Fibroblast of mammary gland (primary cell): Measurements from ENCODE around the gene BMX.
A peak's percentile ranks its signal among the peaks of the same experiment; 100 is the strongest.

Experiments used
- DNase-seq: peaks from one replicate; pipeline ENCODE4 v3.0.0-alpha.2; 2010; ENCODE audit warnings: low read depth
- H3K4me3 ChIP-seq: 2 replicates; pipeline ENCODE4 v1.5.1; 2011; ENCODE audit warnings: low read depth, mild to moderate bottlenecking, low read length, moderate library complexity; ENCODE audit not compliant: control insufficient read depth
- CTCF ChIP-seq: conservative IDR thresholded peaks from 2 replicates; pipeline ENCODE4 v1.5.1; 2011; ENCODE audit warnings: low read depth, low read length, inconsistent platforms; ENCODE audit not compliant: control insufficient read depth, insufficient read depth

BMX gene

GRCh38 chrX:15559227-15559626 lies 58.6 kb downstream of the BMX start:
- no peak for DNase-seq
- no peak overlapping the region for H3K4me3 ChIP-seq
- TF ChIP-seq CTCF = no peak

- DNase-seq = no peak
- no peak overlapping the region for H3K4me3 ChIP-seq
- TF ChIP-seq CTCF = no peak
Observed at GRCh38 chrX:15560924-15561323, 60.3 kb downstream of the BMX start.

DNA sequence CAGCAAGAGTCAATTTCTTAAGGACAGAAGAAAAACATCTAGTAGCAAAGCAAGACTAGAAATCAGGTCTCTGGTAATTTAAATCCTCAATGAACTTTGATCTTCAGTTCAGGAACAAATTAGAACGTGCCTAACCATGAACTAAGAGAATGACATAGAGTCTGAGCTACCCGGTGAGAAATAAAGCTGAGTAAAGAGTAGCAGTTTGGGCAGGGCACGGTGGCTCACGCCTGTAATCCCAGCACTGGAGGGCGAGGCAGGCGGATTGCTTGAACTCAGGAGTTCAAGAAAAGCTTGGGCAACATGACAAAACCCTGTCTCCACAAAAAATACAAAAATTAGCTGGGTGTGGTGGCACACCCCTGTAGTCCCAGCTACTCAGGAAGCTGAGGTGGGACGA lies 62.4 kb downstream of the BMX start:
- H3K4me3 ChIP-seq = no peak overlapping the region
- TF ChIP-seq CTCF = no peak
- DNase-seq = no peak

DNA sequence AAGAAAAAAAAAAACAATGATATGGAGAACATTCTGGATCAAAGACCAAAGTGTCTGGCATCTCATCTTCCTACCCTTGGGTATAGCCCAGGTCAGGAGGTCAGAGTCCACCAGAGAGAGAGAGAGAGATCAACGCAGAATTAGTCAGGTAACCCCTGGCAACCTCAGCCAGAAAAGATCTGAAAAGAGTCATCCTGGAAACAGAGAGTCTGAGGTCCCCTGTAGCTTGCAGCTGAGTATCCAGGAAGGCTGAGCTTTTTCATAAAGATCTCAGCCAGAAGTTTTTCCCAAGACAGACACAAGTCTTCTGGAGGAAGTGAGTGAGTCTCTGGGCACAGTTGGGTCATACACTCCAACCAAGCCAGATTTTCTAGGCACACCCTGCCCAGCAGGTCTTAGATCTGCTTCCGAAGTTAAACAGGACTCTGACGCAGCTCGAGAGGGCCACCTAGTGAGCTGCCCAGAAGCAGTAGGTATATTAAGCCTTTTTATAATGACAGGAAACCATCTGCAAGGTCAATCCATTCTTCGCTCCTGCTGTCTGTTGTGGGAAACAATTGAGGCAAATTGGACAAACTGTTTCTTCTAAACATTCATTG lies 64.5 kb downstream of the BMX start:
- peak; percentile 58 for TF ChIP-seq CTCF
- H3K4me3 ChIP-seq = no peak overlapping the region
- peak; percentile 71 for DNase-seq

GRCh38 chrX:15566244-15566643 lies 65.6 kb downstream of the BMX start:
- no peak overlapping the region for H3K4me3 ChIP-seq
- peak; percentile 12 for TF ChIP-seq CTCF

GRCh38 chrX:15567267-15567666 lies 66.7 kb downstream of the BMX start:
- no peak for DNase-seq
- no peak overlapping the region for H3K4me3 ChIP-seq
- no peak for TF ChIP-seq CTCF

More at GRCh38 chrX:15566244-15566643, 65.6 kb downstream of the BMX start:
- DNase-seq = no peak

DNA sequence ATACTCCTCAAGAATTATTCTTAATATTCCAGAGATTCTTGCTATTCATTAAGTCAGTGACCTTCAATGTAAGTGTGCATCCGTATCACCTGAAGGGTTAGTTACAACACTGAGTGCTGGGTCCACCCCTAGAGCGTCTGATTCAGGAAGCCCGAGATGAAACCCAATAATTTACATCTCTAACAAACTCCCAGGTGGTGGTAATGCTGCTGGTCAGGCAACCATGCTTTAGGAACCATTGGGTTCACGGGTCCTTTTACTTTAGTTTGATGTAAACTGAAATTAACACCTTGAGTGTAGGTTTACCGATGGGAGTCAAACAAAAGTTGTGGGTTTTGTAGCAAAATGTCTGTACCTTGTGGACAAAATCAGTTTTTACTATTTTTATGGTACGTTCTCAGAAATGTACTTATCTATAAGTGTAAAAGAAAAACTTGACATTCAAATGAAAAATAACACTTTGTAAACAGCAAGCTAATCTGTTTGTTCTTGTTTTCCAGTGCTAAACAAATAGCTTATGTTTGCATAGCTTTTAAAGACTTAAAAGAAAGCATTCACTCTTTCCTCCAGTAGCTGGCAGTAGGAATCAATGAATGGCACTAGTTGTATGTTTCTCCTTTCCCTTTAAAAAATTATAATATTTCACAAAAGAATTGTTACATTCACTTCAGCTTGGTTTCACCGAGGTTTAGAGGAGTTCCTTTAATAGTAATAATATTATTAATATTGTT lies 67.4 kb downstream of the BMX start:
- DNase-seq = no peak
- no peak overlapping the region for H3K4me3 ChIP-seq
- peak; percentile 27 for TF ChIP-seq CTCF
